Activated CD8-positive, alpha-beta memory T cell treated with anti-CD3 and anti-CD28 coated beads for 4 hours (primary cell): ENCODE data around the gene EFHD2.
"Not testable (repeated sequence)": the region's sequence is repeated elsewhere in the genome, so short reads cannot be mapped to it uniquely, and the experiment has no call there.

Source experiments
- DNase-seq, 2 donors: peaks; one replicate each; pipeline ENCODE4 v3.0.0-alpha.2; 2020; ENCODE audit warnings: low read depth in 2 of 2

EFHD2 gene

DNA sequence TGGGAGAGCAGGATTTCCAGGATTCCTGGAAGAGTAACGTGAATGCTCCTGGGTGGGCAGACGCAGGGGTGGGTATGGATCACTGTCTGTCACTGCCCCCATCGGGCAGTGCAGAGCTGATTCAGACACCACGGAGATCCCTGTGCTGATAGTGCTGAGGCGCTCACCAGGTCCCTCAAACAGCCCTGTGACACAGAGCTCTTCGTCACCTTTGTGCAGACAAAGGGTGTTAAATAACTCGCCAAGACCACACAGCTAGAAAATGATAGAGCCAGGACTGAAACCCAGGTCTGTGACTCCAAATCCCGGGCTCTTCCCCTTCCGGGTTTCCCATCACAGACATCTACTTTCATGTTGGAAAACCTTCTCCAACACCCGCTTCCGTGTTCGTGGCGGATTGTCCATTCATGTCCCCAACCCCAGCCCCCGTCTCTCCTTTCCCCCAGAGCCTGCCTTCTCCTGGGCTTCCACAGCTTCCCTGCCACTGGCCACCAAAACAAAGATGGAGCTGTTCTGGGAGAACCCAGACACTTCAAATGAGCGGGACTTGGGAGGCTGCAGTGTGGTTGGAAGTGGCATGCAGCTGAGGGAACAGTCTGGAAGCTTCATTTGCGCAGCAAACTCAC lies 2.6 kb downstream of the EFHD2 start:
- peak in 1 of 2 donors; percentile 47 for DNase-seq

DNA sequence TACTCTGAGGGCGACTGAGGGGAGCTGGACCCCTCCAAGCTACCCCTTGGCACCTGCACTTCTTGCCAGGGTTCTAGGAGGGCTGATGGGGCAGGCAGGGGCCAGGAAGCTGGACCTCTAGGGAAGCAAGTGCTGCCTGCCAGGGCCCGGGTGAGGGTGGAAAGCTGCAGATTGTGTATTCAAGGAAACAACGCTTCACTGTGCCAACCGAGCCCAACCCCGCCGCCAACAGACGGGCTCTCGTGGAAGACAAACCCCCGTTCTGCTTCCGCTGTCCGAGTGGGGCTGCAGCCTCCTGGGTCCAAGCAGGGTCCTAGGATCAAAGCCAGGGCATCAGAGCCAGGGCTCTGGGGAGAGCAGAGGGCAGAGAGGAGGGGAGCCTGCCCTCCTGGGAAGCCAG lies 3.2 kb downstream of the EFHD2 start:
- no peak for DNase-seq

DNA sequence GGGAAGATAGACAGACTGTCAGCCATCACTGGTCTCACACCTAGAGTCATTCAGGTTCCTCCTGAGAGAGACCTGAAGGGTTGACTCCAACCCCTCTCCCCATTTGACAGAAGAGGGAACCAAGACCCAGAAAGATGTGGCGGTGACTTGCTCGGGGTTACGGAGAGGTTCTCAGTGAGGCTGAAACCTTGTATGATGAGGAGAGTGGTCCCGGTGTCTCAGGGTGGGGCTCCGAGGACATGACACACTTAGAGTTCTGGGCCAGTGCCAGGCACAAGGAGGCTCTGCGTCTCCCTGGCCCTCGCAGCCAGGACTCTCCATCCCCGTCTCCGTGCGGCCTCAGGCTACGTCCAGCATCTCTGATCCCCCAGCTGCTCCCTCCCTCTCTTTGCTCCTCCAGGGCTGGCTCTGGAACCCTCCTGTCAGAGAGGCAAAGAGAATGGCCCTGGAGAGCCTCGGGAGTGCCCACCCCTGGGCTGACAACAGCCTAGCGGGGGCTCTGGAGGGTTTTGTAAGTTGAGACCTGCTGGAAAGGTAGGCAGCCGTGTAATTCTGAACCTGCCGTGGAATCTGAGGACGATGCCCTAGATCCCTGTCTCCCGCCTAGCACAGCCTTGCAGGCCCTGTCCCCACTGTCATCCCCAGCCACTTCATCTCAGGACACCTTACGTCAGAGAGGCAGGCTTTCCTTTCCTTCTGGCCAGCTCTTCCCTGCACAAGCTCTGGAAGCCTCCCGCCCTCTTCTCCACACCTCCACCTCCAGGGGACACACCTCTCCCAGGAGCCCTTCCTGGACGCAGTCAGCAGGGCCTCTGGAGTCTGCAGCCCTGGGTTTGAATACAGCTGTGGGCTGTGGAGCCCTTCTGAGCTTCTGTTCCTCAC lies 4.1 kb downstream of the EFHD2 start:
- DNase-seq = no peak

DNA sequence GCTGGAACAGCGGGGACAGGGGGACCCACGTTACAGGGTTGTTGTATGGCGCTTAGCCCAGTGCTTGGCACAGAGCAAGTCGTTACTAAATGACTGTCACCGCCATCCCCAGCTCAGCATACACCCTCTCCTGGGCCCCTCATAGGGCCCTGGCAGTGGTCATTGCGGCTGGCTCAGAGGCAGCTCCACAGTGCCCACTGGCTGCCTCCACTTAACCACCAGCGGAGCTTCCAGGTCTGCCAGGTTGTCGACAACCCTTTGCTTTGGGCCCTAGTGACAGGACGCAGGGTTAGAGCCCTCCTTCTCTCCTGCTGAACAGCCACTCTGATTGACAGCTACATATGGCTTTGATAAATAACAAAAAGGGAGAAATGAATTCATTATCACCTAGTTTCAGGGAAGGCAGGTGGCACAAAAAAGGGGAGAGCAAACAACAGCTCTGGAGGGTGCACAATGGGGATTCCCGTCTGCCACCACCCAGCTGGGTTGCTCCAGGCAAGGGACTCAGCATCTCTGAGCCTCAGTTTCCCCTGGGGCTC lies 4.8 kb downstream of the EFHD2 start:
- DNase-seq = no peak

DNA sequence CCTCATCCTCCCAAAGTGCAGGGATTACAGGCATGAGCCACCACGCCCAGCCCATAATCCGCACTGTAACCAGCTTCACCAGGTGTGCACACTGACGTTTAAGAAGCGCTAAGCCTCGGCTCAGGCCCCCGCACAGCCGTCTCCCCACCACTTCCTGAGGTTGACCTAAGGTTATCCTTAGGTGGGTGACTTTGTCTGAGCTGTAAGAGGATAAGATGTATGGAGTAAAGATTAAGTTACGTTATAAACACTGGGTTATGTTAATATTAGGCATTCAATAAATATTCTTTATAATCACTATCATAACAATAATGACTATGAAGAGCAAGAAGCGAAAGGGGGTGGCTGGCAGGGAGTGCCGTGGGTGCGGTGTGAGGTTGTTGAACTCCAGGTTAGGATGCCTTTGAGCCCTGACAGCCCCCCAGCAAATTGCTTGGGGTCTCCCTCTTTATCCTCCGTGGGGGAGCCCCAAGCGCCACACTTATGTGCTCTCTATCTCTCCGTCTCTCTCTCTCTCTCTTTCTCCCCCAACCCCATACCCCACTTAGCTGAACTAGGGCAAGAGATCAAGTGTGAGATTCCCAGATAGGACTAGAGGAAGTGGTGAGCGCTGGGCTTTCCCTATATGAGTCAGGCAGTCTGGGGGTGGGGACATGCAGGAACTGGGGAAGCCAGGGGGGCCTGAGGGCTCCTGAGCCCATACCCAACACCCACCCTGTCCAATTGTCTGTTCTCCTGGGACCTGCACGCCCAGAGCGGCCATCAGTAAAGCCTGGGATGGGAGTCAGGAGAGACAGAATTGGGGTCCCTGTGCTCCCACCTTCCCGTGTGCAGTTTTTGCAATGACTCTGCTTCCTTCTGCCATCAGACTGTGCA lies 7.6 kb downstream of the EFHD2 start:
- DNase-seq = peak; percentile 58 to 62

DNA sequence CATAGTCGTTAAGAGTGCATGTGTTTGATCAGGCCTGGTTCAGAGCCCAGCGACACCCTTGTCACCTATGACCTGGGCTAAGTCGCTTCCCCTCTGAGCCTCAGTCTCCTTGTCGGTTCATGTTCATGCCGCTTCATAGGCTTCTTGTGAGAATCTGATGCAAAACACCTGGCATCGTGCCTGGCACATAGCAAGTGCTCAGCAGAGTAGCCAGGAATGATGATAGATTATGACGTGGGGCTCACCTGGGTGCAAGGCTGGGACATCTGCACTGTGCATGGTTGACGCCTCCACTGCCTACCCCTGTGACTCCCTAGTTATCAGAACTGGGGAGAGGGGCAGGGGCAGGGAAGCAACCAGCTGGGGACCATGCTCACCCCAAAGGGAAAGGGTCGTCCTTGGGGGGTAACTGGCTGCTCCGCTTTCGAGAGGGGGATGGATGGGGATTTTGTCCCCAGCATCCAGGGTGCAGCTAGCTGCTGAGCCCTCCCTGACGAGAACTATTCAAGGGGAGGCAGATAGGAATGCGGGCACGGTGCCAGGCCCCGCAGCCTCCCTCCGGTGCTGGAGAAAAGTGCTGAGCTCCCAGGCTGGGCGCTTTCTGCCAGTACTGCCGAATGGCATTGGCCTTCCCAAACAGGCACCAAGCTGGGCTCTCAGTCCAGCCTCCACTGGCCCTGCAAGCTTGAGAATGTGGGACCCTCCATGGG lies 9.3 kb downstream of the EFHD2 start:
- no peak for DNase-seq

DNA sequence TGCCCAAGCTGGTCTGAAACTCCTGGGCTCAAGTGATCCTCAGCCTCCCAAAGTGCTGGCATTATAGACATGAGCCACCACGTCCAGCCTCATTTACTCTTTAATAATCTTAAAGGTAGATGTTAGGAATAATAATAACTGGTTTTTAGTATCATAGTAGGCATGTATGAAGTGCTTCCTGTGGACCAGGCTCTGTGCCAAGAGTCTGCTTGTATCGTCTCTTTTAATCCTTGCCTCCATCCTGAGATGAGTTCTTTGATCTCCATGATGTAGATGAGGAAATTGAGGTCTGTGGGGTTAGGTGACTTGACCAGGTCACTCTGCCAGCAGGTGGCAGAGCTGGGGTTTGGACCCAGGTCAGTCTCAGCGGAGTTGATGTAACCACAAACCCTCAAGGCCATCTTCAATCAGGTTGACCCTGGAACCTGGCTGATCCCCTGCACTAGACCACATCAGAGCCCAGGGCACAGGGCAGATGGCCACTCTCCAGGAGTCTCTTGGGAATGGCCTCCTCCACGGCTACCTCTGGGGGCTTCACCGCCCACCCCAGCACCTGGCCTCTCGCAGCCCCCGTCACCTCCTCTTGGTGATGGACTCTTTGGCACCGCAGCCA lies 11.3 kb downstream of the EFHD2 start:
- DNase-seq = no peak

DNA sequence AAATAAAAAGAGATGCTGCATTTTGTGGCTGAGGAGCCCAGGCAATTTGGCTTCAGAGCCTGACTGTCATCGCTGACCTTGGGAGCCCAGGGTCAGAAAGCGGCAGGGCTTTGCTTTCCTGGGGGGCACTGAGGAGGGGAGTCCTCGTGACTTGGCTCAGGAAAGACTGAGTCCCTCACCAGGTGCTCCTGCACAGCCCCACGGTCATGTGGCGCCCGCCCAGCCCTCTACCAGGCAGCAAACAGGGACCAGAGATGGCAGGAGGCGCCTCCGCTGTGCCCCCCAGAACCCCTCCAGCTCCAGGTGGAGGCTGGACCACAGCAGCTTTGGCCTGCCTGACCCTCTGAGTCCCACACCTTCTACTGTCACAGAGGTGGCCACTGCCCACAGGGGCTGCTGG lies 13.2 kb downstream of the EFHD2 start:
- DNase-seq = no peak

DNA sequence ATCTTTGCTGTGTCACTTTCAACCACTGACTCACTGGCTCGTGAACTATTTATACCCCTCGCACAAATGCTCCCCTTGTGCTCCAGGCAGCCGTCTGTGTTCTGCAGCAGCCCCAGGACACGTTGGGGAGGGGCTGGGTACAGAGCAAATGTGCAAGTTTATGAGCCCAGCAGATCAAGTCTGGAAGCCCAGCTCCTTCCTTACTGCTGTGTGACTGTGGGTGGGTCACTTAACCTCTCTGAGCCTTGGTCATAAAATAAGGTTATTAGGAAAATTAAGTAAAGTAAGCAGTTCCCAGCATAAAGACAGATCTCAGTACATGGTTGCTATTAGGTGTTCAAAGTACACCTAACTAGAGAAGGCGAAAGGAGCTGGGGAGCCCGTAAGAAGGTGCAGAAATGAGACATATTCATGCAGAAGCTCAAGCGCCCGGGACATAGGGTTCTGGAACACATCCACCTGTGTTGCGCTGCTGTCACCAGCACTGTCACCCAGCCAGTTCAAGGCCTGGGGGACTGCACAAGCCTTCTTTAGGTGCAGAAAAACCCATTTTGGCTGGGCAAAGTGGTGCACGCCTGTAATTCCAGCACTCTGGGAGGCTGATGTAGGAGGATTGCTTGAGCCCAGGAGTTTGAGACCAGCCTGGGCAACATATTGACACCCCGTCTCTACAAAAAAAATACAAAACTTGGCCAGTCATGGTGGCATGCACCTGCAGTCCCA lies 13.8 kb downstream of the EFHD2 start:
- DNase-seq = no peak

DNA sequence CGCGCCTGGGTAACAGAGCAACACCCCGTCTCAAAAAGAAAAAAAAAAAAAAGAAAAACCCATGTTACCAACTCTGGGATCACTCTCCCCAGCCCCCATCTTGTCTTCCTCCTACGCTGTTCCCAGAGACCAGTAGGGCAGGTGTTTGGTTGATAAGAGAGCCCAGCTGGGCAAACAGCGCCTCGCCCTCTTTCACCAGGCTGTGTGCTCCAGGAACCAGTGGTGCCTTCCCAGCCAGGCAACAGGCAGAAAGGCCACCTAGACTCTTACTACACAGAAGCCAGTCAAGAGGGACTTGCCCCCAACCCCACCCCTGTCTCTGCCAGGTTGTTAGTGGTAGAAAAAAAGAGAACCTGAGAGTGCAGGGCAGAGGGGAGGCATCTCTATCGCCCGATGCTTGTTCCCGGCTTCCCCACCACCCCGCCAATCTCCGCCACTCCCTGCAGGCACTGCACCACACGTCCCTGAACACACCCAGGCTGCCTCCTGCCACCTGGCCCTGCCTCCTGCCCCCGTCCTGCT lies 14.5 kb downstream of the EFHD2 start:
- no peak for DNase-seq

DNA sequence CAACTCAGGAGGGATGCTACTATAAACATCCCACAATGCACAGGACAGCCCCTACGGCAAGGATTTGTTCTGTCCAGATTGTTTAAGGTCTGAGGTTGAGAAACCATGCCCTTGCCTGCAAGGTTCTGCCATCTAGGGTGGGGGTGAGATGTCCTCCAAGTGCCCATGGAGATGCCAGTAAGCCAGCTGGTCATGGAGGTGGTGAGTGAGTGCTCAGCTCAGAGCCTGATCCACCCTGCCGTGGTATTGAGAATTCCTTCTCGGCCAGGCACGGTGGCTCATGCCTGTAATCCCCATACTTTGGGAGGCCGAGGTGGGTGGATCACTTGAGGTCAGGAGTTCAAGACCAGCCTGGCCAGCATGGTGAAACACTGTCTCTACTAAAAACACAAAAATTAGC lies 15.3 kb downstream of the EFHD2 start:
- no peak for DNase-seq

DNA sequence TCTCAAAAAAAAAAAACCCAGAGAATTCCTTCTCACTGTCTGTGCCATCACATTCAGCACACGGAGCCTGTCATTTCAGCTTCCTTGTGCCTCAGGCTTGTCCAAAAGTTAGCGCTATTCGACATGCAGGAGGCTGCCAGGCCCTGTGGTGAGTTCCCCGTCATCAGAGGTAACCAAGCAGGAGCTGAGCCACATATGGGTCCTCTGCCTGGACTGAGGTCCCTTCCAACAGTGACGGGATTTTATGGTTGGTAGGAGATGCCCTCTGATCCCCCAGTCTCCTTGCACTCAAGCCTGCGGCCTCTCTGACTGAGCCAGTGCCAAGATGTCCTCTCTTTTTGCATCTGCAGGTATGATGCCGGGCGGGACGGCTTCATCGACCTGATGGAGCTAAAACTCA lies 15.8 kb downstream of the EFHD2 start:
- DNase-seq = no peak

DNA sequence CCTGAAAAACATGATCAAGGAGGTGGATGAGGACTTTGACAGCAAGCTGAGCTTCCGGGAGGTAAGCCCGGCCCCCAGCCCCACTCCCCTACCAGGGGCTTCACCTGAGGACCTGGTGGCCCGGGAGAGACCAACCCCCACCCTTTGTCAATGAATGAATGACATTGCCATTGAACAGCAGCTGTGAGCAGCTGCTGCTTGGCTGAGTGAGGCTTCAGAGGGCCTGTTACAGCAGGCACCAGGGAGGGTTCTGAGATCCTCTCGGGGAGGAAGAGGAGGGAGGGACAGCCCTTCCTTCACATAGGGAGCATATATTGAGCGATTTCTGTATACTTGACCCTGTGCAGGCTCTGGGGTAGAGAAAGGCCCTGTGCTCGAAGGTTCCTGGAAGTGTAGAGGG lies 16.3 kb downstream of the EFHD2 start:
- DNase-seq = no peak

DNA sequence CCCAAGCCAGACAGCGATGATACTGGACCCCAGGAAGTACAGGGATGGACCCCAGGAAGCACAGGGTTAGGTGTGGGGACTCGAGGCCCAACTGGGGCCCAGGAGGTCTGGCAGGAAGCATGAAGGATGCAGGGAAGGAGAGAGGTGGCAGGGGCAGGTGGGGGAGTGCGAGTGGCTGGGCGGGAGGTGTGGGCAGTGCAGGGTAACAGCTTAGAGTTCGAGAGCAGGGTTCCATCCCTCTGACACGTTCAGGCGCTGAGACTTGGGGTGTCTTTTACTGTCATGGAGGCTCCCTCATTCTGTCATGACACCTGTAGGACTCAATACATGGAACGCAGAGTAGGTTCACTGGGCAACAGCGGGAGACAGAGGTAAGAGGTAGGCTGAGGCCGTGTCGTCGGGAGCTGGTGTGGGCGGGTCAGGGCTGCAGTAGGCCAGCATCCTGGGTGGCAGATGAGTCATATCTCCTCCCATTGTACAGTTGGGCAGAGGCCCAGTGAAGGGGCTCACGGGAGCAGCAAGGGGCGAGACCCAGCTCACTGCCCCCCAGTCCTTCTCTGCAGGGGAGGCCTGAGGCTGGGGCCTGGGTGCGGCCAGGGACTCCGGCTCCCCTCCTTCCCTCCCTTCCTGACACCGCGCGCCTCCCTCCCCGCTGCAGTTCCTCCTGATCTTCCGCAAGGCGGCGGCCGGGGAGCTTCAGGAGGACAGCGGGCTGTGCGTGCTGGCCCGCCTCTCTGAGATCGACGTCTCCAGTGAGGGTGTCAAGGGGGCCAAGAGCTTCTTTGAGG lies 17.0 kb downstream of the EFHD2 start:
- DNase-seq = no peak

DNA sequence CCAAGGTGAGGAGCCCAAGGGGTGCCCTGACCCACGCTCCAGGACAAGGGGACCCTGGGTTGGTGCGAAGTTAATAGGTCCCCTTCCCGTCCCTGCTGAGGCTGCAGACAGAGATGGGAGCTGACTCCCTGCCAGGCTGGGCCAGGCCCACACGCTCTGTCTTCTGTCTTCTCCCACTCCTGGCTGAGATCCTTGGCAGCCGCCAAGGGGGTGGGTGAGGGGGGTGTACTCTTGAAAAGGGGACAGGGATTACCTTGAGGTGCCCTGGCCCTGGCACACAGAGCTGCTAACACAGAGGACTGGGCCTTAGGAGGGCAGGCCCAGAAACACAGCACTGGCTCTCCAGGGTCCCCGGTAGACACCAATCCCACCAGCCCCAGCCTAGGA lies 17.6 kb downstream of the EFHD2 start:
- no peak for DNase-seq

DNA sequence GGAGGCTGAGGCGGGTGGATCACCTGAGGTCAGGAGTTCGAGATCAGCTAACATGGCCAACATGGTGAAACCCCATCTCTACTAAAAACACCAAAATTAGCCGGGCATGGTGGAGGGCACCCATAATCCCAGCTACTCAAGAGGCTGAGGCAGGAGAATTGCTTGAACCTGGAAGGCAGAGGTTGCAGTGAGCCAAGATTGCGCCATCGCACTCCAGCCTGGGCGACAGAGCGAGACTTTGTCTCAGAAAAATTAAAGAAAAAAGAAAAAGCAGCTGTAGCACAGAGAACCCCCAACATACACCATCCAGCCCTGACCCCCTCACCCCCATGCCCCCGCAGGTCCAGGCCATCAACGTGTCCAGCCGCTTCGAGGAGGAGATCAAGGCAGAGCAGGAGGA lies 18.6 kb downstream of the EFHD2 start:
- not testable (repeated sequence) for DNase-seq

DNA sequence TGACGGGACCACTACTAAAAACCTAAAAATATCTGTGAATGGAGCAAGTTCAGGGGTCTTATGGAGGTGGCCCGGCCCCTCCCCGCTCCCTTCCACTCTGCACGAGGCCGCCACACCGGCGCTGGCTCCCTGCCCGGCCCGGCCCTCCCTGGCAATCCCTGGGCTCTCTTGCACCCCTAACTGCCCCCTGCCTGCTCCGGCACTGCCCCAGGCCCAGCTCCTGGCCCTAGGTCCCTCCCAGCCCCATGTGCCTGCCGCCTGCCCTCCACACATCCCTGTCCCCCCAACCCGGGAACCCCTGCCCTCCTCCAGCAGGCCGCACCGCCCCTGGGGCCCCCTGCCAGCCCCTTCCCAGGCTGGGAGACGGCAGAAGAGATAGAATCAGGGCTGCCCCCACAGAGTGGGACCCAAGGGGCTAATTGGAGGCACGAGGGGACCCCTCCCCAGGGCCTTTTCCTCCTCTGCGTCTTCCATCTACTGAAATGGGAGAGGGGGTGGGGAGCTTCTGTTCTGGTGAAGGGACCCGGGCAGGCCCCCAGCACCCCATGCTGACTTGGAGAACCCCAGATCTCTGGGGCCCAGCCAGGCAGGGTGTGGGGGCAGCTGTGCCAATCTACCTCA lies 19.2 kb downstream of the EFHD2 start:
- DNase-seq = no peak

DNA sequence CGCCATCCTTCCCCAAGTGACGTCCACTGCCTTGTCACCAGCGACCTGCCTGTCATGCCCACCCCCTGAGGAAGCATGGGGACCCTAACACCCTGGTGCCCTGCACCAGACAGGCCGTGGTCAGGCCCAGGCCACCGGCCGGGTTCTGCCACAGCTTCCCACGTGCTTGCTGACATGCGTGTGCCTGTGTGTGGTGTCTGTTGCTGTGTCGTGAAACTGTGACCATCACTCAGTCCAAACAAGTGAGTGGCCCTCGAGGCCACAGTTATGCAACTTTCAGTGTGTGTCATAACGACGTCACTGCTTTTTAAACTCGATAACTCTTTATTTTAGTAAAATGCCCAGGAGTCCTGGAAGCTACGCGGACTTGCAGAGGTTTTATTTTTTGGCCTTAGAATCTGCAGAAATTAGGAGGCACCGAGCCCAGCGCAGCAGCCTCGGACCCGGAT lies 20.0 kb downstream of the EFHD2 start:
- DNase-seq = no peak
